Gastrocnemius medialis (tissue), 4 donors: ENCODE results near the gene CPXM2. TPM values are rescaled to one million over a fixed set of nuclear protein-coding genes. Genes with fewer than 3 reads are reported as not detected.

ENCODE experiments used
- ATAC-seq, 2 donors: fragments of 150-250 bp; one replicate each; pipeline ENCODE4 v1.9.1; 2016
- DNase-seq, 2 donors: peaks; one replicate each; pipeline ENCODE4 v3.0.0-alpha.2; 2019
- H3K27ac ChIP-seq, 4 donors: fragments of 200-600 bp; sonication (generic); 1 replicate in 1 of 4; 2 replicates in 3 of 4; pipeline ENCODE4 v1.5.1; 2016 to 2018; ENCODE audit warnings: mild to moderate bottlenecking in 2 of 4, moderate library complexity in 1 of 4
- H3K27me3 ChIP-seq, 3 donors: fragments of 200-600 bp; sonication (generic) in 2 of 3; 1 replicate in 1 of 3; 2 replicates in 2 of 3; pipeline versions ENCODE4 v1.5.1 to v1.6.0; 2016 to 2019; ENCODE audit warnings: mild to moderate bottlenecking in 1 of 3, moderate library complexity in 1 of 3
- H3K36me3 ChIP-seq, 2 donors: fragments of 200-600 bp; sonication (generic) in 1 of 2; one replicate each; pipeline ENCODE4 v1.5.1; 2017 to 2018
- H3K4me1 ChIP-seq, 2 donors: fragments of 200-600 bp; sonication (generic) in 1 of 2; one replicate each; pipeline ENCODE4 v1.5.1; 2016 to 2017; ENCODE audit warnings: mild to moderate bottlenecking in 2 of 2
- H3K4me3 ChIP-seq, 4 donors: fragments of 200-600 bp; sonication (generic) in 3 of 4; 1 replicate in 1 of 4; 2 replicates in 3 of 4; pipeline ENCODE4 v1.5.1; 2016 to 2019; ENCODE audit warnings: mild to moderate bottlenecking in 2 of 4
- H3K9me3 ChIP-seq, 3 donors: fragments of 200-600 bp; sonication (generic) in 2 of 3; 1 replicate in 1 of 3; 2 replicates in 2 of 3; pipeline ENCODE4 v1.5.1; 2016 to 2019
- POLR2A ChIP-seq, 2 donors: fragments of 450-650 bp; IDR thresholded peaks; one replicate each; pipeline ENCODE4 v1.6.1; 2017; ENCODE audit warnings: antibody characterized with exemption in 2 of 2, mild to moderate bottlenecking in 2 of 2, moderate library complexity in 2 of 2
- in situ Hi-C, 4 donors: fragments of 200-750 bp; cut with MboI; loops; one replicate each; pipeline versions ENCODE4 v1.15.0 to v1.8.0; 2017; ENCODE audit warnings: low sequenced_read_pairs in 4 of 4
- intact Hi-C: fragments of 100-400 bp; cut with DNase I; formaldehyde crosslinking; loops from one replicate; pipeline ENCODE4 v1.15.1; 2023; ENCODE audit warnings: low total_unique reads
- total RNA-seq, 4 donors: library from RNA; depleted of rRNA; stranded (reverse); fragments of >200 nt; gene quantifications; one replicate each; pipeline versions ENCODE4 v1.1.0 to v1.2.3, GENCODE V29; 2016
- TF ChIP-seq, protein P1 (sequence below), 5 experiments: fragments of 450-650 bp in 3 of 5; fragments of 200-600 bp in 2 of 5; sonication (generic) in 2 of 5; IDR thresholded peaks in 4 of 5; conservative IDR thresholded peaks in 1 of 5; 1 replicate in 4 of 5; 2 replicates in 1 of 5; pipeline ENCODE4 v1.5.1; 2016 to 2019; ENCODE audit warnings: antibody characterized with exemption in 5 of 5, mild to moderate bottlenecking in 3 of 5, moderate library complexity in 3 of 5

Gene CPXM2
- total RNA-seq, 4 donors from 2014 or later = 0.63 to 4.1 (median 1.9) TPM

DNA sequence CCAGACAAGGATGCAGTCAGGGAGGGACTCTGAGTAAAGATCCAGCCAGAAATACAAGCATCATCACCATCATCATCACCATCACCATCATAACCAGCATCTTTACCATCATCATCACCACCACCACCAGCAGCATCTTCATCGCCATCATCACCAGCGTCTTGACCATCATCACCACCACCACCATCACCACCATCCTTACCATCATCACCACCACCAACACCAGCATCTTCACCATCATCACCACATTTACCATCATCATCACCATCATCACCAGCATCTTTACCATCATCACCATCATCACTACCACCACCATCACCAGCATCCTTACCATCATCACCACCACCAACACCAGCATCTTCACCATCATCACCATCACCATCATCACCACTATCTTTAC lies 44.1 kb upstream of the CPXM2 start:
- H3K4me1 ChIP-seq = no peaks in the 10 kb centered on the region
- no peak for TF ChIP-seq POLR2A (IDR thresholded peaks at IDR 0.05)
- TF ChIP-seq, protein P1, sequence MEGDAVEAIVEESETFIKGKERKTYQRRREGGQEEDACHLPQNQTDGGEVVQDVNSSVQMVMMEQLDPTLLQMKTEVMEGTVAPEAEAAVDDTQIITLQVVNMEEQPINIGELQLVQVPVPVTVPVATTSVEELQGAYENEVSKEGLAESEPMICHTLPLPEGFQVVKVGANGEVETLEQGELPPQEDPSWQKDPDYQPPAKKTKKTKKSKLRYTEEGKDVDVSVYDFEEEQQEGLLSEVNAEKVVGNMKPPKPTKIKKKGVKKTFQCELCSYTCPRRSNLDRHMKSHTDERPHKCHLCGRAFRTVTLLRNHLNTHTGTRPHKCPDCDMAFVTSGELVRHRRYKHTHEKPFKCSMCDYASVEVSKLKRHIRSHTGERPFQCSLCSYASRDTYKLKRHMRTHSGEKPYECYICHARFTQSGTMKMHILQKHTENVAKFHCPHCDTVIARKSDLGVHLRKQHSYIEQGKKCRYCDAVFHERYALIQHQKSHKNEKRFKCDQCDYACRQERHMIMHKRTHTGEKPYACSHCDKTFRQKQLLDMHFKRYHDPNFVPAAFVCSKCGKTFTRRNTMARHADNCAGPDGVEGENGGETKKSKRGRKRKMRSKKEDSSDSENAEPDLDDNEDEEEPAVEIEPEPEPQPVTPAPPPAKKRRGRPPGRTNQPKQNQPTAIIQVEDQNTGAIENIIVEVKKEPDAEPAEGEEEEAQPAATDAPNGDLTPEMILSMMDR (IDR thresholded peaks at IDR 0.05 in 4 of 5, conservative IDR thresholded peaks at IDR 0.05 in 1 of 5) = no peak
- no peaks in the 10 kb centered on the region for H3K36me3 ChIP-seq
- no peaks in the 10 kb centered on the region for H3K9me3 ChIP-seq
- no peaks in the 10 kb centered on the region for H3K27me3 ChIP-seq
- in situ Hi-C loops = no loop called here
- H3K27ac ChIP-seq = no peak overlapping the region
- no peak for DNase-seq
- H3K4me3 ChIP-seq = no peak overlapping the region
- ATAC-seq = no peak
- intact Hi-C loops = no loop called here

DNA sequence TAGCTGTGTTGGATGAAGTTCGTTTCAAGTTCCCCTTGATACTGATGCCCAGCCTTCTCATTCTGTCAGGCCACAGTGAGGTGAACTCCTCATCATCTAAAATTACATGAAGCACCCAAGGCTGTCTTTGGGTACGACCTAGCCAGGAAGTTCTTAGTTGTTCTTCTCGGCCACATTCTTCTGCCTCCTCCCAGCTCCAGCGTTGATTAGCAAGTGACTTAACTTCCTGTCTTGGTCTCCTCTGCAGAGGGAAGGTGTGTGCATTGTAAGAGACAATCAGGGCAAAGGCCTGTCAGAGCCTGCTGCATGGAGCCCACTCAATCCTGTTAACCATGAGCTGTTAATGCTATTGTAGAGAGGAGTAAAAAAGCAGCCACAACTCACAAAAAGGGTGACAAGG lies 43.2 kb upstream of the CPXM2 start:
- no peak overlapping the region for H3K27ac ChIP-seq
- H3K9me3 ChIP-seq = no peaks in the 10 kb centered on the region
- no peaks in the 10 kb centered on the region for H3K36me3 ChIP-seq
- ATAC-seq = no peak
- no peak overlapping the region for H3K4me3 ChIP-seq
- TF ChIP-seq, protein P1 (IDR thresholded peaks at IDR 0.05 in 4 of 5, conservative IDR thresholded peaks at IDR 0.05 in 1 of 5) = no peak
- no peak for TF ChIP-seq POLR2A (IDR thresholded peaks at IDR 0.05)
- intact Hi-C loops (no loop called here), in situ Hi-C loops (no loop called here)
- no peaks in the 10 kb centered on the region for H3K4me1 ChIP-seq
- DNase-seq = no peak
- H3K27me3 ChIP-seq = no peaks in the 10 kb centered on the region

DNA sequence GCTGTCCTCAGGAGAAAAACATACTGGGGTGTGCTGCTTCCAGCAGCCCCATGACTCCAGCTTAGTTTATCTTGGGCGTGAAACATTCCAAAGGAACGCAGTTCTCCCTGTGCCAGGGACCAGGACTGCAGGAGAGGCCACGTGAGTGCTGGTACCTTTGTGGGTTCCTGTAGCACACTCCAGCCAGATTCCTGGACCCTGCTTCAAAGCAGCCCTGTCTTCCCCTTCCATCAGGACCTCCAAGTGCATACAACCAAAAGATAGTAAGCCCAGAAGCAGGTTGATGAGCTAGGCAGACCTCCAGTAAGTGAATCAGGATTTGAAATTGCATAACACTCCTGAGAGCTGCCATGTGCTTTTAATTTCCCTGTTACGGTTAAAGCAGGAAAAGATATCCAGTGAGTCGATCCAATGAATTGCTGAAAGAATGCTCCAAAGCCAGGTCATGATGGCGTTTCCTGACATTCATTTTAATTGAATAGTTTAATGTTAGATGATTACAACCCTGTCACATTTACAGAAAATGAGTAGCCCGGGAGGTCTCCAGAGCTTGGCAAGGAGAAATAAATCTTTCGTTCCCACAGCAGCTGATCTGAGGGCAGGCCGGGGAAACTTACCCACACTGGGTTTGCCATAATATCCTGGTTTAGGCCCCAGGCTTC lies 38.9 kb upstream of the CPXM2 start:
- Histone ChIP-seq H3K4me3 (no peak overlapping the region), H3K36me3 (no peaks in the 10 kb centered on the region), H3K27ac (peak overlapping the region in 3 of 4 donors; percentile 11 to 52 (median 43)), H3K27me3 (no peaks in the 10 kb centered on the region), H3K4me1 (no peaks in the 10 kb centered on the region), H3K9me3 (no peaks in the 10 kb centered on the region)
- in situ Hi-C loops = no loop called here
- ATAC-seq = peak; percentile 65 to 84
- intact Hi-C loops = no loop called here
- TF ChIP-seq, protein P1 (IDR thresholded peaks at IDR 0.05 in 4 of 5, conservative IDR thresholded peaks at IDR 0.05 in 1 of 5) = no peak
- TF ChIP-seq POLR2A (IDR thresholded peaks at IDR 0.05) = no peak
- DNase-seq = peak in 1 of 2 donors; percentile 17

DNA sequence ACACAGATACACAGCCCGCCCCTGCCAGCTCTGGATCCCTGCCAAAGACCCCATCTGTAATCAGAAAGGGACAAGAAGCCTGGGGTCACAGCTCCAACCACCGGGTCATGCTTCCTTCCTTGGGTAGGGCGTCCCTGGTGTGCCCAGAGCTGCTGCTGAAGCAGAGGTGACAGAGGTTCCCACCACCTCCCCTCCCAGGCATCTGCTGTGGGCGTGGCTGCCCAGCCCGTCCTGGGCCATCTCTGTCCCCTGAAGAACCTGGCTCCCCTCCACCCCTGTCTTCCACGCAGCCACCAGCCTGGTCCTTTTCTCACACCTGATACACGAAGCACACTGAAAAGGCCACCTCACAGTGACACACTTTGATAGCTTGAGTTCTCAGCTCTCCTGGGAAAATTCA lies 38.2 kb upstream of the CPXM2 start:
- TF ChIP-seq, protein P1 (IDR thresholded peaks at IDR 0.05 in 4 of 5, conservative IDR thresholded peaks at IDR 0.05 in 1 of 5) = no peak
- no peak for TF ChIP-seq POLR2A (IDR thresholded peaks at IDR 0.05)
- no peaks in the 10 kb centered on the region for H3K27me3 ChIP-seq
- intact Hi-C loops (no loop called here), in situ Hi-C loops (no loop called here)
- no peaks in the 10 kb centered on the region for H3K9me3 ChIP-seq
- H3K4me1 ChIP-seq = no peaks in the 10 kb centered on the region
- H3K36me3 ChIP-seq = no peaks in the 10 kb centered on the region
- no peak for DNase-seq
- ATAC-seq = no peak
- H3K27ac ChIP-seq = peak overlapping the region in 3 of 4 donors; percentile 11 to 17 (median 13)
- H3K4me3 ChIP-seq = no peak overlapping the region

DNA sequence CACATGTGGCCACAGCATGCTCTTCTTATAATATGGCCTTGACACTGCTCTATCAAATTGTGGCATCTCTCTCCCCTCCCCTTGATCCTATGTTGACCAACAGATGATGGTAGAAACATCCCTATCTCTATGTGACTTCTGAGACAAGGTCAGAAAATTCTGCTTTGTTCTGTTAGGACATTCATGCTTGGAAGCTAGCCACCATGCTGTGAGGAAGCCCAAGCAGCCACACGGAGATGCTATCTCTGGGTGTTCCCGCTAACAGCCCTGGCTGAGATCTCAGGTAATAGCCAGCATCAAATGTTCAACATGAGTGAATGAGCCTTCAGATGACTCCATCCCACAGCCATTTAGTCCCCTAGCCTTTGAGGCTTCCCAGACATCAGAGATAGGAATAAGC lies 36.8 kb upstream of the CPXM2 start:
- intact Hi-C loops = no loop called here
- Histone ChIP-seq H3K9me3 (no peaks in the 10 kb centered on the region), H3K4me1 (no peaks in the 10 kb centered on the region), H3K27ac (no peak overlapping the region), H3K36me3 (no peaks in the 10 kb centered on the region), H3K27me3 (no peaks in the 10 kb centered on the region), H3K4me3 (no peak overlapping the region)
- DNase-seq = no peak
- ATAC-seq = no peak
- TF ChIP-seq, protein P1 (IDR thresholded peaks at IDR 0.05 in 4 of 5, conservative IDR thresholded peaks at IDR 0.05 in 1 of 5) = no peak
- TF ChIP-seq POLR2A (IDR thresholded peaks at IDR 0.05) = no peak
- in situ Hi-C loops = no loop called here
